Measurements from ENCODE around the gene TMEM175. TPM values are rescaled to one million over a fixed set of nuclear protein-coding genes. Genes with fewer than 3 reads are reported as not detected.

The TMEM175 gene
- total and polyA plus RNA-seq, 8 donors = 7.3 to 82.8 (median 19.5) TPM

GRCh38 chr4:948936-949300 is 16.7 kb downstream of the TMEM175 start:
- no peaks in the 10 kb centered on the region for H3K9me3 ChIP-seq
- no peak for DNase-seq
- intact Hi-C loops (cut with DNase I; ENCODE audit: low total_unique reads) = no loop called here
- no peak overlapping the region for H3K4me3 ChIP-seq
- TF ChIP-seq POLR2AphosphoS5 (IDR thresholded peaks at IDR 0.05) (no peak), POLR2A (IDR thresholded peaks at IDR 0.05) (no peak), EP300 (IDR thresholded peaks at IDR 0.05) (no peak), CTCF (IDR thresholded peaks at IDR 0.05) (no peak)
- peaks cover 9 to 39% (median 29%) of the 10 kb centered on the region in 4 donors for H3K36me3 ChIP-seq
- no peaks in the 10 kb centered on the region for H3K27me3 ChIP-seq
- H3K4me1 ChIP-seq = peaks cover 0 to 25% (median 4%) of the 10 kb centered on the region in 4 donors
- WGBS, 5 donors = 90 to 97% (median 92%) methylated on average over 13 of the region's 13 CpGs
- H3K27ac ChIP-seq = no peak overlapping the region

DNA sequence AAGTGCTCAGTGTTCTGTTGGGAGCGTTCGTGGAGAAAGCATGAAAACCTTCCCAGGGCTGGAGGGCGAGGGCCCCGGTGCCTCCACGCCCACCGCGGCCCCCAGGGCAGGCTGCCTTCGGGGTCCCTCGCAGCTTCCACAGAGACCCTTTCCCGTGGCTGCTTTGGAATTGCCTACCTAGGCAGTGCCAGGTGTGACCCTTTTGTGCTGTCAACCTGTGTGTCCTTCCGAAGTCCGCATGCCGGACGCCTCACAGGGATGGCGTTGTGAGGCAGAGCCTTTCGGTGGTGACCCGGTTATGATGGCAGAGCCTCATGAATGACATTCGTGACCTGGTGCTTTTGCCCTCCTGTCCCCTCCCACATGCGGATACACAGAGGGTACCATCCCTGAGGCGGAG is 17.4 kb downstream of the TMEM175 start:
- Histone ChIP-seq H3K27ac (no peak overlapping the region), H3K27me3 (no peaks in the 10 kb centered on the region), H3K9me3 (no peaks in the 10 kb centered on the region), H3K36me3 (peaks cover 9 to 42% (median 33%) of the 10 kb centered on the region in 4 donors), H3K4me3 (no peak overlapping the region), H3K4me1 (peaks cover 0 to 25% (median 4%) of the 10 kb centered on the region in 4 donors)
- intact Hi-C loops (cut with DNase I; ENCODE audit: low total_unique reads) = no loop called here
- 91 to 94% (median 93%) methylated on average over 17 to 20 of the region's 20 CpGs for WGBS, 5 donors
- no peak for DNase-seq
- no peak for TF ChIP-seq POLR2AphosphoS5 (IDR thresholded peaks at IDR 0.05)
- no peak for TF ChIP-seq POLR2A (IDR thresholded peaks at IDR 0.05)
- TF ChIP-seq CTCF (IDR thresholded peaks at IDR 0.05) = no peak
- no peak for TF ChIP-seq EP300 (IDR thresholded peaks at IDR 0.05)

GRCh38 chr4:950136-951020 is 18.1 kb downstream of the TMEM175 start:
- WGBS, 5 donors = 86 to 92% (median 90%) methylated on average over 20 to 30 of the region's 30 CpGs
- Histone ChIP-seq H3K27ac (no peak overlapping the region), H3K27me3 (no peaks in the 10 kb centered on the region), H3K4me1 (peaks cover 0 to 17% (median 4%) of the 10 kb centered on the region in 4 donors), H3K4me3 (no peak overlapping the region), H3K36me3 (peaks cover 9 to 49% (median 40%) of the 10 kb centered on the region in 4 donors), H3K9me3 (no peaks in the 10 kb centered on the region)
- intact Hi-C loops (cut with DNase I; ENCODE audit: low total_unique reads) = no loop called here
- TF ChIP-seq EP300 (IDR thresholded peaks at IDR 0.05) = no peak
- TF ChIP-seq POLR2AphosphoS5 (IDR thresholded peaks at IDR 0.05) = no peak
- no peak for TF ChIP-seq CTCF (IDR thresholded peaks at IDR 0.05)
- TF ChIP-seq POLR2A (IDR thresholded peaks at IDR 0.05) = no peak
- no peak for DNase-seq

DNA sequence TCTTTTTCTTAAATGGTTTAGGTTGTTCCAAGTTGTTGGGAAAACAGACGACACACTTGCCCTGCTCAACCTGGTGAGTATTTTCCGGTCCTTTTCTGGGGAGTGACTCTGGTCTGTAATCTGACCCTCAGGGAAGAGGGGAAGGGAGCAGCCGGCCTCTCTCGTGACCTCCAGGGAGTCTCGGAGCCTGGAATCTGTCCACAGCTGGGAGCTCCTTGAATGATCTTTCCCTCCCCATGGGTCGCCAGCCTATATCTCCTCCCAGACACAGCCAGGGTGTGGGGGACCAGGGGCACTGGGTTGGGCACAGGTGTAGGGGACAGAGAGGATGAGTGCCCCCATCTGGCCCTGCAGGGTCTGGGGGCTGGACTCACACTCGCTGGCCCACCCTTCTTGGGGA is 18.9 kb downstream of the TMEM175 start:
- Histone ChIP-seq H3K27me3 (no peaks in the 10 kb centered on the region), H3K27ac (no peak overlapping the region), H3K36me3 (peaks cover 9 to 57% (median 48%) of the 10 kb centered on the region in 4 donors), H3K9me3 (no peaks in the 10 kb centered on the region), H3K4me1 (peaks cover 0 to 9% (median 4%) of the 10 kb centered on the region in 4 donors), H3K4me3 (no peak overlapping the region)
- 73 to 90% (median 88%) methylated on average over 6 to 7 of the region's 7 CpGs for WGBS, 5 donors
- TF ChIP-seq EP300 (IDR thresholded peaks at IDR 0.05) = no peak
- TF ChIP-seq CTCF (IDR thresholded peaks at IDR 0.05) = no peak
- no peak for TF ChIP-seq POLR2A (IDR thresholded peaks at IDR 0.05)
- intact Hi-C loops (cut with DNase I; ENCODE audit: low total_unique reads) = no loop called here
- DNase-seq = no peak
